GM23338 (cell line): ENCODE data around the gene DCLK2. TPM values are rescaled to one million over a fixed set of nuclear protein-coding genes. Genes with fewer than 3 reads are reported as not detected.

ENCODE experiments used
- ATAC-seq: fragments of 200-7000 bp; cut with Tn5 transposase; 3 replicates; pipeline ENCODE4 v1.9.1; 2020
- DNase-seq: peaks from one replicate; pipeline ENCODE4 v3.0.0-alpha.2; 2015; ENCODE audit warnings: low spot score
- H2AFZ ChIP-seq: fragments of 200-600 bp; sonication (generic); 2 replicates; pipeline ENCODE4 v1.8.0; 2016; ENCODE audit warnings: antibody characterized with exemption, mild to moderate bottlenecking, moderate library complexity
- H3F3A ChIP-seq: fragments of 200-600 bp; sonication (generic); replicated peaks from 2 replicates; pipeline ENCODE4 v1.8.0; 2017; ENCODE audit warnings: antibody characterized with exemption, mixed run types, low read depth
- H3K27ac ChIP-seq: fragments of 200-600 bp; sonication (generic); 2 replicates; pipeline ENCODE4 v1.6.1; 2016; ENCODE audit warnings: low read depth
- H3K27me3 ChIP-seq: fragments of 200-600 bp; sonication (generic); 2 replicates; pipeline ENCODE4 v1.8.0; 2016; ENCODE audit warnings: mild to moderate bottlenecking, mixed run types, moderate library complexity; ENCODE audit not compliant: insufficient read depth
- H3K36me3 ChIP-seq: fragments of 200-600 bp; sonication (generic); 2 replicates; pipeline ENCODE4 v1.8.0; 2016; ENCODE audit warnings: mild to moderate bottlenecking; ENCODE audit not compliant: insufficient read depth
- H3K4me1 ChIP-seq: fragments of 200-600 bp; sonication (generic); 2 replicates; pipeline ENCODE4 v1.8.0; 2016; ENCODE audit warnings: mild to moderate bottlenecking, moderate library complexity; ENCODE audit not compliant: insufficient read depth
- H3K4me2 ChIP-seq: fragments of 200-600 bp; sonication (generic); 2 replicates; pipeline ENCODE4 v1.7.1; 2017; ENCODE audit warnings: mixed run types
- H3K4me3 ChIP-seq: fragments of 200-600 bp; sonication (generic); 2 replicates; pipeline ENCODE4 v1.6.1; 2016; ENCODE audit warnings: mixed run types
- H3K79me2 ChIP-seq: fragments of 200-600 bp; sonication (generic); replicated peaks from 2 replicates; pipeline ENCODE4 v1.8.0; 2017; ENCODE audit warnings: mild to moderate bottlenecking; ENCODE audit not compliant: insufficient read depth
- H3K9me2 ChIP-seq: fragments of 200-600 bp; sonication (generic); 2 replicates; pipeline ENCODE4 v1.8.0; 2017; ENCODE audit not compliant: insufficient read depth
- H4K20me1 ChIP-seq: fragments of 200-600 bp; sonication (generic); replicated peaks from 2 replicates; pipeline ENCODE4 v1.8.0; 2017; ENCODE audit warnings: mild to moderate bottlenecking; ENCODE audit not compliant: insufficient read depth
- H3K27ac Mint-ChIP-seq: 2 replicates; pipeline ENCODE4 v1.8.0; 2020; ENCODE audit warnings: inconsistent platforms, mild to moderate bottlenecking, moderate library complexity, mixed read lengths
- H3K27me3 Mint-ChIP-seq: 3 replicates; pipeline ENCODE4 v1.8.0; 2022; ENCODE audit warnings: low read depth, mild to moderate bottlenecking, moderate library complexity, mixed read lengths, inconsistent platforms; ENCODE audit not compliant: insufficient read depth, poor library complexity
- H3K36me3 Mint-ChIP-seq: 3 replicates; pipeline ENCODE4 v1.8.0; 2021; ENCODE audit warnings: low read depth, mild to moderate bottlenecking, inconsistent platforms, moderate library complexity, mixed read lengths
- H3K4me1 Mint-ChIP-seq: 3 replicates; pipeline ENCODE4 v1.8.0; 2020; ENCODE audit warnings: mild to moderate bottlenecking, inconsistent platforms, mixed read lengths
- H3K4me3 Mint-ChIP-seq: 3 replicates; pipeline ENCODE4 v1.8.0; 2021; ENCODE audit warnings: moderate library complexity, mild to moderate bottlenecking, inconsistent platforms, mixed read lengths
- H3K9me3 Mint-ChIP-seq: 3 replicates; pipeline ENCODE4 v1.8.0; 2020; ENCODE audit warnings: moderate library complexity, mild to moderate bottlenecking, inconsistent platforms, mixed read lengths
- EZH2phosphoT487 ChIP-seq: fragments of 200-600 bp; sonication (generic); IDR thresholded peaks from one replicate; pipeline ENCODE4 v1.8.1; 2018; ENCODE audit warnings: antibody characterized with exemption; ENCODE audit not compliant: unreplicated experiment
- NANOG ChIP-seq: IDR thresholded peaks from 2 replicates; pipeline ENCODE4 v1.6.1; 2016; ENCODE audit warnings: antibody characterized with exemption, borderline replicate concordance
- REST ChIP-seq: IDR thresholded peaks from one replicate; pipeline ENCODE4 v1.6.1; 2018; ENCODE audit warnings: antibody characterized with exemption; ENCODE audit not compliant: unreplicated experiment
- STAT1 ChIP-seq: IDR thresholded peaks from one replicate; pipeline ENCODE4 v1.6.1; 2016; ENCODE audit warnings: antibody characterized with exemption; ENCODE audit not compliant: unreplicated experiment
- ZNF331 ChIP-seq: fragments of 250-450 bp; sonication (Bioruptor Pico); IDR thresholded peaks from 2 replicates; pipeline ENCODE4 v1.5.0; 2020; ENCODE audit warnings: low read depth, mild to moderate bottlenecking, moderate library complexity
- ZNF462 ChIP-seq: fragments of 250-450 bp; sonication (Bioruptor Pico); IDR thresholded peaks from 2 replicates; pipeline ENCODE4 v1.5.0; 2020; ENCODE audit warnings: mild to moderate bottlenecking, moderate library complexity
- polyA plus RNA-seq: library from polyadenylated mRNA; unstranded; fragments of >200 nt; fragmentation: Nextera tagmentation; extraction: Ambion mirVana; gene quantifications from 2 replicates; pipeline ENCODE4 v1.2.1, GENCODE V29; 2016
- total RNA-seq: library from RNA; depleted of rRNA; stranded (reverse); fragments of >200 nt; shearing (Covaris generic); gene quantifications from 2 replicates; pipeline ENCODE4 v1.2.3, GENCODE V29; 2014

Gene DCLK2
- total and polyA plus RNA-seq, 2 experiments from 2014 or later = 0.49 TPM; not detected in 1

- H3K36me3 Mint-ChIP-seq = no peaks in the 10 kb centered on the region
- H3K4me1 ChIP-seq = no peaks in the 10 kb centered on the region
- no peaks in the 10 kb centered on the region for H3K9me3 Mint-ChIP-seq
- no peak for TF ChIP-seq ZNF462 (CRISPR knock-in tag)
- no peak for TF ChIP-seq REST
- TF ChIP-seq ZNF331 (CRISPR knock-in tag) = no peak
- no peak for TF ChIP-seq EZH2phosphoT487
- no peak for TF ChIP-seq STAT1
- TF ChIP-seq NANOG = no peak
- no peak overlapping the region for H3K4me2 ChIP-seq
- no peak overlapping the region for H3K4me3 ChIP-seq
- H3K27ac ChIP-seq = no peak overlapping the region
- no peaks in the 10 kb centered on the region for H3K79me2 ChIP-seq
- peaks cover 20% of the 10 kb centered on the region for H3K4me1 Mint-ChIP-seq
- no peak overlapping the region for H3K27ac Mint-ChIP-seq
- no peaks in the 10 kb centered on the region for H3K9me2 ChIP-seq
- H3K27me3 Mint-ChIP-seq = peaks cover 3% of the 10 kb centered on the region
- ATAC-seq (no peak), DNase-seq (no peak)
- no peaks in the 10 kb centered on the region for H3K27me3 ChIP-seq
- no peaks in the 10 kb centered on the region for H3K36me3 ChIP-seq
- no peaks in the 10 kb centered on the region for H4K20me1 ChIP-seq
- H2AFZ ChIP-seq = no peak overlapping the region
- H3K4me3 Mint-ChIP-seq = no peak overlapping the region
- no peaks in the 10 kb centered on the region for H3F3A ChIP-seq
Observed at GRCh38 chr4:150044517-150044916, 33.7 kb upstream of the DCLK2 start.
